ENCODE data around the gene CES4A.
A peak's percentile ranks its signal among the peaks of the same experiment; 100 is the strongest.
"Not testable (repeated sequence)": the region's sequence is repeated elsewhere in the genome, so short reads cannot be mapped to it uniquely, and the experiment has no call there.

CES4A gene

GRCh38 chr16:66993558-66993957 lies 5.2 kb downstream of the CES4A start:
- DNase-seq, result not testable (repeated sequence)

- no peak for DNase-seq
Observed at GRCh38 chr16:66996324-66996982, 8.1 kb downstream of the CES4A start.

- no peak for DNase-seq
Observed at GRCh38 chr16:66996983-66997358, 8.6 kb downstream of the CES4A start.

- DNase-seq, result peak; percentile 53
Observed at GRCh38 chr16:67000384-67001351, 12.3 kb downstream of the CES4A start.

- DNase-seq, result no peak
Observed at GRCh38 chr16:67001726-67002125, 13.3 kb downstream of the CES4A start.

- DNase-seq, result no peak
Observed at GRCh38 chr16:67006930-67007658, 18.7 kb downstream of the CES4A start.

- no peak for DNase-seq
Observed at GRCh38 chr16:67009158-67009557, 20.8 kb downstream of the CES4A start.

GRCh38 chr16:67011274-67011673 lies 22.9 kb downstream of the CES4A start:
- no peak for DNase-seq

- no peak for DNase-seq
Observed at GRCh38 chr16:67013233-67013822, 24.9 kb downstream of the CES4A start.

- DNase-seq, result peak; percentile 62 to 76
Observed at GRCh38 chr16:67013823-67014633, 25.6 kb downstream of the CES4A start.

GRCh38 chr16:67014634-67015312 lies 26.4 kb downstream of the CES4A start:
- no peak for DNase-seq

GRCh38 chr16:67015313-67015731 lies 26.9 kb downstream of the CES4A start:
- no peak for DNase-seq

GRCh38 chr16:67016143-67016542 lies 27.8 kb downstream of the CES4A start:
- no peak for DNase-seq

- DNase-seq, result no peak
Observed at GRCh38 chr16:67016681-67017420, 28.5 kb downstream of the CES4A start.

- no peak for DNase-seq
Observed at GRCh38 chr16:67017421-67017750, 29.0 kb downstream of the CES4A start.

- peak; percentile 83 to 88 for DNase-seq
Observed at GRCh38 chr16:67017810-67018488, 29.6 kb downstream of the CES4A start.

GRCh38 chr16:67019171-67019570 lies 30.8 kb downstream of the CES4A start:
- no peak for DNase-seq

GRCh38 chr16:67021321-67021720 lies 32.9 kb downstream of the CES4A start:
- DNase-seq, result no peak

- DNase-seq, result no peak
Observed at GRCh38 chr16:67022531-67023214, 34.3 kb downstream of the CES4A start.

- DNase-seq, result no peak
Observed at GRCh38 chr16:67023689-67024088, 35.3 kb downstream of the CES4A start.
